Measurements from ENCODE around the gene INPP5E.

DNA sequence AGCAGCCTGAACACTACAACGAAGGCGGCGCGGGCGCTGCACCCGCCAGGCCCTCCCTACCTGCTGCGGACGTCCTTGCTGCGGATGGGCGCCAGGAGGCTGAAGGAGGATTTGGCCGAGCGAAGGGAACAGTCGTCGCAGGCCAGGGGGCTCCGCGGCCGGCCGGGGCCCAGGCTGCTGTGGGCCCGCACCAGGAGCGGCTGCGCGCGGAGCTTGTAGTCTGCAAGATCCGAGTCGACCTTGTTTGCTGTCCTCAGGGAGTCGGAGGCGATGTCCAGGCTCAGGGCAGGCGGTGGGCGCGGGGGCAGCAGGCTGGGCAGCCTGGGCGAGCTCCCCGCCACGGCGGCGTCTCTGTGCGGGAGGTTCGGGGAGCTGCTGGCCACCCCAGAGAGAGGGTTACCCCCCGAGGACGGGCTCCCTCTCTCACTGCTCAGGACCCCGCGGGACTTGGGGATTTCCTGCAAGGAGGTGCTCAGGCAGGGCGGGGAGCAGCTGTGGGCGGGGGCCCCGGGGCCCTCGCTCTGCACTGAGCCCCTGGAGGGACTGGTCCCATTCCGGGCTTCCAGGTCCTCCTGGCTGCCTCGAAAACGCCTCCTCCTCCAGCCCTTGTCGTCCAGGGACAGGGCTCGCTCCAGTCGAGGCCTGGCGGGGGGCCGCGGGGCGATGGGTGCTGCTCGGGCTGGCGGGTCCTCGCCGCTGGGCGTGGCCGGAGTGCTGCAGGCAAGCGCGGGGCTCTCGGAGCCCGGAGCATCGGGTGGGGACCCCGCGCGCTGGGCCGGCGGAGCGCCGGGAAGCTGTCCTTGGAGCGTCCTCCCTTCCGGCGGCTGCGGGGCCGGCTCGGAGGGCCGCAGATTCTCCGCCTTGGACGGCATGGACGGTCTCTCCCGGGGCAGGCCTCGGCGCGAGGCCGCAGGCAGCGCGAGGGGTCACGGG, 831 bp downstream of the INPP5E start:
- TF ChIP-seq POLR2A (IDR thresholded peaks at IDR 0.05; ENCODE audit: low read length) (no peak), GATA1 (IDR thresholded peaks at IDR 0.05; ENCODE audit: low read depth, low read length) (no peak)

All from erythroblast (primary cell).